ENCODE results near the gene SMIM5. TPM values are rescaled to one million over a fixed set of nuclear protein-coding genes. Genes with fewer than 3 reads are reported as not detected.

SMIM5 gene
- total RNA-seq, 1 donor from 2014 or later = 1.7 TPM

- no peak overlapping the region for H3K27ac Mint-ChIP-seq
- CTCF ChIA-PET = no interaction called here
- peaks cover 3% of the 10 kb centered on the region for H3K36me3 Mint-ChIP-seq (ENCODE audit: low read depth)
- no peaks in the 10 kb centered on the region for H3K27me3 Mint-ChIP-seq
- DNase-seq = no peak
- no peaks in the 10 kb centered on the region for H3K9me3 Mint-ChIP-seq
- POLR2A ChIA-PET = no interaction called here
- no peaks in the 10 kb centered on the region for H3K4me1 Mint-ChIP-seq
- intact Hi-C loops (cut with micrococcal nuclease) = no loop called here
- ATAC-seq (ENCODE audit: low read depth) = no peak
- no peak overlapping the region for H3K4me3 Mint-ChIP-seq
- TF ChIP-seq CTCF (IDR thresholded peaks at IDR 0.05) = no peak
Observed at GRCh38 chr17:75639771-75640555, 6.7 kb downstream of the SMIM5 start.

- intact Hi-C loops (cut with micrococcal nuclease) = no loop called here
- no peaks in the 10 kb centered on the region for H3K27me3 Mint-ChIP-seq
- peaks cover 5% of the 10 kb centered on the region for H3K36me3 Mint-ChIP-seq (ENCODE audit: low read depth)
- POLR2A ChIA-PET = no interaction called here
- H3K4me1 Mint-ChIP-seq = peaks cover 3% of the 10 kb centered on the region
- CTCF ChIA-PET = interaction anchor here (0.7 to 2.3 kb wide), 4 partner anchors 7 to 504 kb away, joined by 4 to 13 read pairs (median 4); partner anchors contain the start of gene SMIM5
- DNase-seq = no peak
- TF ChIP-seq CTCF (IDR thresholded peaks at IDR 0.05) = no peak
- no peak overlapping the region for H3K4me3 Mint-ChIP-seq
- H3K27ac Mint-ChIP-seq = no peak overlapping the region
- H3K9me3 Mint-ChIP-seq = no peaks in the 10 kb centered on the region
- ATAC-seq (ENCODE audit: low read depth) = no peak
Observed at GRCh38 chr17:75640556-75641119, 7.4 kb downstream of the SMIM5 start.

GRCh38 chr17:75641343-75641742 lies 8.1 kb downstream of the SMIM5 start:
- intact Hi-C loops (cut with micrococcal nuclease) = no loop called here
- no peak for TF ChIP-seq CTCF (IDR thresholded peaks at IDR 0.05)
- ChIA-PET POLR2A (interaction anchor here (0.5 to 0.6 kb wide), 2 partner anchors 92 to 188 kb away, joined by 4 to 6 read pairs; no protein-coding TSS in a partner anchor), CTCF (interaction anchor here (1.1 to 2.3 kb wide), 3 partner anchors 8 to 108 kb away, joined by 4 to 13 read pairs (median 5); partner anchors contain the start of gene SMIM5)
- DNase-seq (no peak), ATAC-seq (ENCODE audit: low read depth) (no peak)
- H3K4me1 Mint-ChIP-seq = peaks cover 10% of the 10 kb centered on the region
- H3K27me3 Mint-ChIP-seq = no peaks in the 10 kb centered on the region
- no peaks in the 10 kb centered on the region for H3K9me3 Mint-ChIP-seq
- no peak overlapping the region for H3K4me3 Mint-ChIP-seq
- no peak overlapping the region for H3K27ac Mint-ChIP-seq
- H3K36me3 Mint-ChIP-seq (ENCODE audit: low read depth) = peaks cover 7% of the 10 kb centered on the region

GRCh38 chr17:75642182-75642783 lies 9.0 kb downstream of the SMIM5 start:
- POLR2A ChIA-PET = interaction anchor here (0.5 kb wide), 2 partner anchors 20 to 54 kb away, joined by 4 read pairs; no protein-coding TSS in a partner anchor
- H3K36me3 Mint-ChIP-seq (ENCODE audit: low read depth) = peaks cover 7% of the 10 kb centered on the region
- DNase-seq (no peak), ATAC-seq (ENCODE audit: low read depth) (no peak)
- no peaks in the 10 kb centered on the region for H3K27me3 Mint-ChIP-seq
- H3K9me3 Mint-ChIP-seq = no peaks in the 10 kb centered on the region
- peaks cover 15% of the 10 kb centered on the region for H3K4me1 Mint-ChIP-seq
- CTCF ChIA-PET = interaction anchor here (1.1 to 2.3 kb wide), 3 partner anchors 9 to 111 kb away, joined by 3 to 13 read pairs (median 4); partner anchors contain the start of gene SMIM5
- H3K27ac Mint-ChIP-seq = no peak overlapping the region
- intact Hi-C loops (cut with micrococcal nuclease) = no loop called here
- no peak for TF ChIP-seq CTCF (IDR thresholded peaks at IDR 0.05)
- H3K4me3 Mint-ChIP-seq = no peak overlapping the region
